PC-3 (cell line): ENCODE measurements around the gene SCO2. TPM values are rescaled to one million over a fixed set of nuclear protein-coding genes. Genes with fewer than 3 reads are reported as not detected.

Experiments used
- ATAC-seq: fragments of 200-7000 bp; cut with Tn5 transposase; 2 replicates; pipeline ENCODE4 v1.9.1; 2020; ENCODE audit warnings: mild to moderate bottlenecking, moderate library complexity
- BruUV-seq: library from RNA; stranded (reverse); fragments of 400-500 nt; replicated peaks from 2 replicates; lab custom pipeline; 2021; lab: Mats Ljungman, UMichigan
- CTCF ChIA-PET: fragments of 300-600 bp; sonication (Branson Sonifier 250); formaldehyde crosslinking; loops from one replicate; lab custom pipeline; 2022; ENCODE audit warnings: antibody characterized with exemption; lab: Charles Lee
- POLR2A ChIA-PET: fragments of 300-600 bp; sonication (Branson Sonifier 250); formaldehyde crosslinking; loops from one replicate; lab custom pipeline; 2022; ENCODE audit warnings: antibody characterized with exemption; ENCODE audit not compliant: unreplicated experiment; lab: Charles Lee
- DNase-seq: peaks from one replicate; pipeline ENCODE4 v3.0.0-alpha.2; 2015
- H2AFZ ChIP-seq: fragments of 300-600 bp; sonication (generic); 2 replicates; pipeline ENCODE4 v1.6.0; 2016; ENCODE audit warnings: antibody characterized with exemption, low read length
- H3F3A ChIP-seq: fragments of 300-600 bp; sonication (generic); one replicate; pipeline ENCODE4 v1.6.0; 2017; ENCODE audit warnings: antibody characterized with exemption, low read length, control low read depth, mild to moderate bottlenecking; ENCODE audit not compliant: unreplicated experiment
- H3K27ac ChIP-seq: fragments of 300-600 bp; sonication (generic); 2 replicates; pipeline ENCODE4 v1.5.1; 2016; ENCODE audit warnings: mild to moderate bottlenecking, low read length
- H3K27me3 ChIP-seq: fragments of 300-600 bp; sonication (generic); 2 replicates; pipeline ENCODE4 v1.6.1; 2016; ENCODE audit warnings: low read length, mixed read lengths
- H3K36me3 ChIP-seq: fragments of 300-600 bp; sonication (generic); 2 replicates; pipeline ENCODE4 v1.6.1; 2016; ENCODE audit warnings: low read depth, mixed run types, low read length, mixed read lengths
- H3K4me1 ChIP-seq: fragments of 300-600 bp; sonication (generic); 2 replicates; pipeline ENCODE4 v1.5.1; 2016; ENCODE audit warnings: low read length; ENCODE audit not compliant: insufficient read depth
- H3K4me2 ChIP-seq: fragments of 300-600 bp; sonication (generic); 2 replicates; pipeline ENCODE4 v1.6.0; 2016; ENCODE audit warnings: low read length
- H3K4me3 ChIP-seq: fragments of 300-600 bp; sonication (generic); 2 replicates; pipeline ENCODE4 v1.5.1; 2016; ENCODE audit warnings: mild to moderate bottlenecking, low read length, mixed read lengths
- H3K79me2 ChIP-seq: fragments of 300-600 bp; sonication (generic); 2 replicates; pipeline ENCODE4 v1.6.1; 2017; ENCODE audit warnings: low read length, mixed read lengths
- H3K9ac ChIP-seq: fragments of 300-600 bp; sonication (generic); 2 replicates; pipeline ENCODE4 v1.6.0; 2016; ENCODE audit warnings: mild to moderate bottlenecking, low read length
- H3K9me2 ChIP-seq: fragments of 300-600 bp; sonication (generic); replicated peaks from 2 replicates; pipeline ENCODE4 v1.6.1; 2016; ENCODE audit warnings: mixed run types, low read length, mixed read lengths
- H3K9me3 ChIP-seq: fragments of 300-600 bp; sonication (generic); 2 replicates; pipeline ENCODE4 v1.6.1; 2016; ENCODE audit warnings: low read length, mixed read lengths
- H4K20me1 ChIP-seq: fragments of 300-600 bp; sonication (generic); 2 replicates; pipeline ENCODE4 v1.6.1; 2016; ENCODE audit warnings: low read length, mixed read lengths
- CTCF ChIP-seq: fragments of 300-600 bp; sonication (generic); conservative IDR thresholded peaks from 2 replicates; pipeline ENCODE4 v1.5.1; 2017; ENCODE audit warnings: antibody characterized with exemption, low read depth, mild to moderate bottlenecking, low read length
- EZH2 ChIP-seq: fragments of 300-600 bp; sonication (generic); IDR thresholded peaks from one replicate; pipeline ENCODE4 v1.6.1; 2017; ENCODE audit warnings: antibody characterized with exemption, mild to moderate bottlenecking, low read length; ENCODE audit not compliant: unreplicated experiment
- EZH2phosphoT487 ChIP-seq: fragments of 300-600 bp; sonication (generic); IDR thresholded peaks from 2 replicates; pipeline ENCODE4 v1.6.1; 2018; ENCODE audit warnings: mild to moderate bottlenecking, antibody characterized with exemption, low read length, borderline replicate concordance
- intact Hi-C: fragments of 100-400 bp; cut with micrococcal nuclease; formaldehyde crosslinking; loops from 2 replicates; pipeline ENCODE4 v1.9.0; 2023
- total RNA-seq: library from RNA; depleted of rRNA; stranded (reverse); fragments of >200 nt; gene quantifications from 2 replicates; pipeline ENCODE4 v1.2.3, GENCODE V29; 2014

The SCO2 gene
- total RNA-seq, 1 experiment from 2014 or later, result 5.8 TPM

DNA sequence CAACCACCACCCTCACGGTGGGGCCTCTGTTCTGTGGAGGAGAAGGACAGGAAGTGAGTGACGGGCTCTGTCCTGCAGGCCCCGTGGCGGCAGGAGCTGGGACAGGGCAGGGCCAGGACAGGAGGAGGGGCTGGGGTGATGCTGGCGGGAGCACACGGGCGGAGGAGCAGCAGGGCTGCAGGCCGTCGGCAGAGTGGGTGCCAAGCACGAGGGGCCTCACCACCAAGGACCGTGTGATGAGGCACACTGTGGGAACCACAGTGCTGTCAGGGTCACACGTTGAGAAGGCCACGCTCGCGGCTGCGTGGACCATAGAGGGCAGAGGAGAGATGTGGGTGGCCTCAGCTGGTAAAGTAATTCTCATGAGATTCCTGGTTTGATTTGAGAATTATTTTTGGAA lies 8.5 kb downstream of the SCO2 start:
- BruUV-seq, result no TSS peak
- no peaks in the 10 kb centered on the region for H3K9me2 ChIP-seq
- ChIA-PET POLR2A (no interaction called here), CTCF (no interaction called here)
- intact Hi-C loops, result no loop called here
- no peaks in the 10 kb centered on the region for H3K9me3 ChIP-seq
- no peak overlapping the region for H3K4me3 ChIP-seq
- H3K27ac ChIP-seq, result no peak overlapping the region
- TF ChIP-seq EZH2phosphoT487 (no peak), EZH2 (no peak), CTCF (no peak)
- H3K9ac ChIP-seq, result no peak overlapping the region
- H3K36me3 ChIP-seq, result no peaks in the 10 kb centered on the region; the same call in 1 of the 2 replicates
- DNase-seq (no peak), ATAC-seq (no peak)
- no peaks in the 10 kb centered on the region for H3F3A ChIP-seq
- peaks cover 35% of the 10 kb centered on the region for H3K79me2 ChIP-seq
- no peak overlapping the region for H2AFZ ChIP-seq
- H4K20me1 ChIP-seq, result no peaks in the 10 kb centered on the region
- H3K27me3 ChIP-seq, result no peaks in the 10 kb centered on the region
- H3K4me2 ChIP-seq, result no peak overlapping the region
- no peaks in the 10 kb centered on the region for H3K4me1 ChIP-seq

GRCh38 chr22:50516068-50516467 lies 9.3 kb downstream of the SCO2 start:
- H3K79me2 ChIP-seq, result peaks cover 36% of the 10 kb centered on the region

More at GRCh38 chr22:50516068-50516467, 9.3 kb downstream of the SCO2 start:
- no peak overlapping the region for H3K27ac ChIP-seq
- no peaks in the 10 kb centered on the region; the same call in 1 of the 2 replicates for H3K36me3 ChIP-seq
- no peaks in the 10 kb centered on the region for H3K27me3 ChIP-seq
- DNase-seq (no peak), ATAC-seq (no peak)
- no peaks in the 10 kb centered on the region for H3K9me2 ChIP-seq
- no peak overlapping the region for H3K4me2 ChIP-seq
- intact Hi-C loops, result no loop called here
- no TSS peak for BruUV-seq
- no peak overlapping the region for H2AFZ ChIP-seq
- H3K9ac ChIP-seq, result no peak overlapping the region
- CTCF ChIA-PET, result no interaction called here
- H3K9me3 ChIP-seq, result no peaks in the 10 kb centered on the region
- H3F3A ChIP-seq, result no peaks in the 10 kb centered on the region
- no peak overlapping the region for H3K4me3 ChIP-seq
- H4K20me1 ChIP-seq, result no peaks in the 10 kb centered on the region
- TF ChIP-seq EZH2phosphoT487 (no peak), EZH2 (no peak), CTCF (no peak)
- POLR2A ChIA-PET, result no interaction called here
- H3K4me1 ChIP-seq, result no peaks in the 10 kb centered on the region
